ENCODE data around the gene NUMA1. TPM values are rescaled to one million over a fixed set of nuclear protein-coding genes. Genes with fewer than 3 reads are reported as not detected.

The NUMA1 gene
- total RNA-seq, 1 donor from 2014 or later: 247 TPM

DNA sequence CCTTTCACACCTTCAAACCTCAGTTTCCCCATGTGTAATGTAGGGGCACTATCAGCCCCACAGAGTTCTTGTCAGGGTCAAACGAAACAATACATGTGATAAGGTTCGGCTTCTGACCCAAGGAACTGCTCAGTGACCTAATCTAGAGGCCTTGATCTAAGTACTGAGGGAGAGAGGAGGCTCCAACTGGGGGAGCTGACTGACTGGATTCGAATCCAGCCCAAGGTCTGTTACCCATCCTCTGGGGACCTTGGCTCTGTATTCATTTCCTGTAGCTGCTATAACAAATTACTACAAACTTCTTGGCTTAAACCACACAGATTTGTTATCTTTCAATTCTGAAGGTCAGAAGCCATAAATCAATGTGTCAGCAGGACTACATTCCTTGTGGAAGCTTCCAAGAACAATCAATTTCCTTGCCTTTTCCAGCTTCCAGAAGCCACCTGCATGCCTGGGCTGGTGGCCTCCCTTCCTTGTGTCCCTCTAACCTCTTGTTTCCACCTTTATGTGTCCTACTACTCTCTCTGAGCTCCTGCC is 42.8 kb upstream of the NUMA1 start:
- no peak overlapping the region for H3K4me3 Mint-ChIP-seq (ENCODE audit: unreplicated experiment)
- no peaks in the 10 kb centered on the region for H3K4me1 Mint-ChIP-seq (ENCODE audit: unreplicated experiment)
- no peak overlapping the region for H3K27ac Mint-ChIP-seq (ENCODE audit: unreplicated experiment)
- peaks cover 5% of the 10 kb centered on the region for H3K9me3 Mint-ChIP-seq (ENCODE audit: unreplicated experiment)
- H3K27me3 Mint-ChIP-seq (ENCODE audit: unreplicated experiment): peaks cover 43% of the 10 kb centered on the region
- no peak for DNase-seq (ENCODE audit: extremely low spot score, unreplicated experiment)
- TF ChIP-seq, protein P1, sequence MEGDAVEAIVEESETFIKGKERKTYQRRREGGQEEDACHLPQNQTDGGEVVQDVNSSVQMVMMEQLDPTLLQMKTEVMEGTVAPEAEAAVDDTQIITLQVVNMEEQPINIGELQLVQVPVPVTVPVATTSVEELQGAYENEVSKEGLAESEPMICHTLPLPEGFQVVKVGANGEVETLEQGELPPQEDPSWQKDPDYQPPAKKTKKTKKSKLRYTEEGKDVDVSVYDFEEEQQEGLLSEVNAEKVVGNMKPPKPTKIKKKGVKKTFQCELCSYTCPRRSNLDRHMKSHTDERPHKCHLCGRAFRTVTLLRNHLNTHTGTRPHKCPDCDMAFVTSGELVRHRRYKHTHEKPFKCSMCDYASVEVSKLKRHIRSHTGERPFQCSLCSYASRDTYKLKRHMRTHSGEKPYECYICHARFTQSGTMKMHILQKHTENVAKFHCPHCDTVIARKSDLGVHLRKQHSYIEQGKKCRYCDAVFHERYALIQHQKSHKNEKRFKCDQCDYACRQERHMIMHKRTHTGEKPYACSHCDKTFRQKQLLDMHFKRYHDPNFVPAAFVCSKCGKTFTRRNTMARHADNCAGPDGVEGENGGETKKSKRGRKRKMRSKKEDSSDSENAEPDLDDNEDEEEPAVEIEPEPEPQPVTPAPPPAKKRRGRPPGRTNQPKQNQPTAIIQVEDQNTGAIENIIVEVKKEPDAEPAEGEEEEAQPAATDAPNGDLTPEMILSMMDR (IDR thresholded peaks at IDR 0.05): no peak
- H3K36me3 Mint-ChIP-seq (ENCODE audit: unreplicated experiment): peaks cover 3% of the 10 kb centered on the region

DNA sequence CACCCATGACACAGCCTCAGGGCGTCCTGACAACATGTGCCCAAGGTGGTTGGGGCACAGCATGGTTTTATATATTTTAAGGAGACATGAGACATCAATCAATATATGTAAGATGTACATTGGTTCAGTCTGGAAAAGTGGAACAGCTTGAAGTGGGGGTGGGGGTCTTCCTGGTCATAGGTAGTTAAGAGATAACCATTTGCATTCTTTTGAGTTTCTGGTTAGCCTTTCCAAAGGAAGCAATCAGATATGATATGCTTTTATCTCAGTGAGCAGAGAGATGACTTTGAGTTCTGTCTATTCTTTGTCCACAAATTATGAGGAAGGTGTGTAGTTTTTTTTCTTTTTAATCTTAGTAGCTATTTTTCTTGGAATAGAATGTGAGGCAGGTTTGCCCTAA is 42.3 kb upstream of the NUMA1 start:
- Mint-ChIP-seq H3K36me3 (ENCODE audit: unreplicated experiment) (peaks cover under 1% of the 10 kb centered on the region), H3K27ac (ENCODE audit: unreplicated experiment) (no peak overlapping the region), H3K4me3 (ENCODE audit: unreplicated experiment) (no peak overlapping the region), H3K27me3 (ENCODE audit: unreplicated experiment) (peaks cover 39% of the 10 kb centered on the region), H3K4me1 (ENCODE audit: unreplicated experiment) (no peaks in the 10 kb centered on the region), H3K9me3 (ENCODE audit: unreplicated experiment) (peaks cover under 1% of the 10 kb centered on the region)
- TF ChIP-seq, protein P1 (IDR thresholded peaks at IDR 0.05): no peak
- DNase-seq (ENCODE audit: extremely low spot score, unreplicated experiment): no peak

DNA sequence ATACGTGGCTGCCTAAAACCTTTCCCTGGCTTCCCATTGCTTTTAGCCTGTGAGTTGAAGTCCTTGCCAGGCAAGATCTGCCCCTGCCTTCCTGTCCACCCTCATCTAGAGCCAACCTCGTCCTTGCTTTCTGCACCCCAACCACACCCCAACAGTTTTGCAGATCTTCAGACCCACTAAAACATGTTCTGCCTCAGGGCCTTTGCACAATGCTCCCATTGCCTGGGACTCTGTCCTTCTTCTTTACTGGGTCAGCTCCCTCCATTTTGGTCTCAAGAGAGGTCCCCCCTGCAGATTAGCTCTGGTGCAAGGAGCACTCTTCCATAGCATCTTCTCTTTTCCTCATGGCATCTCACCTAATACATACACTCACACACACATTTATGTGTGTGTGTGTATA is 40.6 kb upstream of the NUMA1 start:
- Mint-ChIP-seq H3K27me3 (ENCODE audit: unreplicated experiment) (peaks cover 31% of the 10 kb centered on the region), H3K36me3 (ENCODE audit: unreplicated experiment) (no peaks in the 10 kb centered on the region), H3K4me3 (ENCODE audit: unreplicated experiment) (no peak overlapping the region), H3K27ac (ENCODE audit: unreplicated experiment) (no peak overlapping the region), H3K4me1 (ENCODE audit: unreplicated experiment) (no peaks in the 10 kb centered on the region), H3K9me3 (ENCODE audit: unreplicated experiment) (no peaks in the 10 kb centered on the region)
- TF ChIP-seq, protein P1 (IDR thresholded peaks at IDR 0.05): no peak
- no peak for DNase-seq (ENCODE audit: extremely low spot score, unreplicated experiment)

DNA sequence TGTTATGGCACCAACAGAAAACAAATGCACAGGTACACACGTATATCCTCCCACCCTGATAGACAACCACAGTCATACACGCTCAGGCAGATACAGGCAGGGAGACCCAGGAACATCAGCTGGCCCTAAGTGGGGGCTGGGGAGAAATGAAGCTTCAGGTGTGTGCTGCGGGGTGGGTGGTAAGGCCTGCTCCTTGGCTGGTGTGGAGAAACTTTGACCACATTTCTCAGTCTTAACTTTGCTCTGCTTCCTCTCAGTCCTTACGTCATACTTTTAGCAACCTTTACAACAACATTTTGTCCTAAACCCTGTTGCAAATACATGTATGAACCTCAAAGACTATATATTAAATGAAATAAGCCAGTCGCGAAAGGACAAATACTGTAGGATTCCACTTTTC is 38.9 kb upstream of the NUMA1 start:
- TF ChIP-seq, protein P1 (IDR thresholded peaks at IDR 0.05): no peak
- Mint-ChIP-seq H3K27ac (ENCODE audit: unreplicated experiment) (no peak overlapping the region), H3K4me3 (ENCODE audit: unreplicated experiment) (no peak overlapping the region), H3K27me3 (ENCODE audit: unreplicated experiment) (peaks cover 15% of the 10 kb centered on the region), H3K9me3 (ENCODE audit: unreplicated experiment) (no peaks in the 10 kb centered on the region), H3K4me1 (ENCODE audit: unreplicated experiment) (no peaks in the 10 kb centered on the region), H3K36me3 (ENCODE audit: unreplicated experiment) (no peaks in the 10 kb centered on the region)
- no peak for DNase-seq (ENCODE audit: extremely low spot score, unreplicated experiment)

DNA sequence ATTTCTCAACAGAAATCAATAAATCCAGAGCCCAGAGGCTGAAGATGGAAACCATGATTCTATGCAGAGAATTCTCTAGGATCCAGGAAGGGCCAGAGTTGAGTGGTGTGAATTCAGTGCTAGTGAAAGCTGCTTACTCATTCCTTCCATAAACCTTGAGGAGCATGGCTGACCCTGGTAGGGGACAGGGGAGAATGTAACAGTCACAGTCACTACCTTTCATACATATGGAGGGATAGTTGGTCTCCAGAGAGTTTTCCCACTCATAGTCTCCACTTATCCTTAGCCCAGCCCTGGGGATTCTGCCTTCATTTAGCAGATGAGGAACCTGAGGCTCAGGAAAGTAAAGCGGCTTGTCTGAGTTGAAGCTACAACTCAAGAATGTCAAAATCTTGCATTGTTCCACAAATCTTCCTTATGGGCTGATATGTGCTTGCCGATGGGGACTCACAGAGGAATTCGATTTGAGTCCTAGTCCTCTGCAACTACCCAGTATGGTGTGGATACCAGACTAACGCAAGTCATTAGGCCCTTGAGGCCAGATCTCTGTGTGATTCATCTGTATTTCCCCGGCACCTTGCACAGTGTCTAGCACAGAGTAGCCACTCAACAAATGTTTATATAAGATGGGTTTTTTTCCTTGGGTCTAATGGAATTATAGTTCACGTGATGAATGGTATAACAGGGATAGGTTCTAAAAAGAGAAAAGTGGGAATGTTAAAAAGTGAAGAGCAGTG is 35.8 kb upstream of the NUMA1 start:
- DNase-seq (ENCODE audit: extremely low spot score, unreplicated experiment): no peak
- no peak overlapping the region for H3K4me3 Mint-ChIP-seq (ENCODE audit: unreplicated experiment)
- TF ChIP-seq, protein P1 (IDR thresholded peaks at IDR 0.05): no peak
- H3K9me3 Mint-ChIP-seq (ENCODE audit: unreplicated experiment): no peaks in the 10 kb centered on the region
- no peak overlapping the region for H3K27ac Mint-ChIP-seq (ENCODE audit: unreplicated experiment)
- H3K27me3 Mint-ChIP-seq (ENCODE audit: unreplicated experiment): peaks cover 4% of the 10 kb centered on the region
- no peaks in the 10 kb centered on the region for H3K36me3 Mint-ChIP-seq (ENCODE audit: unreplicated experiment)
- peaks cover 14% of the 10 kb centered on the region for H3K4me1 Mint-ChIP-seq (ENCODE audit: unreplicated experiment)
